ENCODE measurements around the gene CCR1. TPM values are rescaled to one million over a fixed set of nuclear protein-coding genes. Genes with fewer than 3 reads are reported as not detected.
"Not testable (repeated sequence)": the region's sequence is repeated elsewhere in the genome, so short reads cannot be mapped to it uniquely, and the experiment has no call there.

Gene CCR1
- polyA plus RNA-seq, 1 donor (not counting 4 experiments of a cell fraction or from before 2014, with no cell fraction given), result not detected

DNA sequence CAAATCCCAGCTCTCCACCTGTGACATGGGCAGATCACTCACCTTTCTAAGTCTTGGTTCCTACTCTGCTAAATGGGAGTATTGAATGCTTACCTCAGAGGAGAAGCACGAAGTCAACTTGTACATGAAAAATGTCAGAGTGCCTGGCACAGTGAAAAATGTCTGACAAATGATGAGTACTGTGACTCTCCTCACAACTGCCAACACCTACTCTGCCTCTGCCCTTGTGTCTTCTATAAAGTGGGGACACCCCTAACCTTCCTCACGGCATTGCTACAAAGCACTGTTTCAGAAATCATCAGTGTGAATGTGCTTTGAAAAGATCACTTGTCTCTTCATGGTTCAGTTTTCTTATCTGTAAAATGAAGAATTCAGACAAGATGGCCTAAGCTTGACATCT lies 940 bp upstream of the CCR1 start:
- dilution Hi-C loops (cut with MboI; ENCODE audit: extremely low pct_ligation_motif_present, low sequenced_read_pairs), result no loop called here
- Histone ChIP-seq H3K9me3 (ENCODE audit: control insufficient read depth, low read depth, low read length) (no peaks in the 10 kb centered on the region), H3K27me3 (ENCODE audit: control insufficient read depth, extremely low read depth, insufficient read depth, low read length) (peaks cover 5% of the 10 kb centered on the region), H3K4me2 (ENCODE audit: control insufficient read depth, extremely low read depth, insufficient read depth, low read depth, low read length) (no peak overlapping the region), H3K79me2 (ENCODE audit: control insufficient read depth, insufficient read depth, low read length) (no peaks in the 10 kb centered on the region), H3K4me3 (ENCODE audit: control insufficient read depth in 2 of 3, extremely low read depth in 1 of 3, insufficient read depth in 2 of 3, low read depth in 1 of 3, low read length in 3 of 3) (no peak overlapping the region), H3K9ac (ENCODE audit: control insufficient read depth, extremely low read depth, insufficient read depth, low read length) (no peak overlapping the region), H3K27ac (ENCODE audit: control insufficient read depth, insufficient read depth, low read length) (no peak overlapping the region), H3K36me3 (ENCODE audit: control insufficient read depth in 2 of 2, extremely low read depth in 1 of 2, insufficient read depth in 2 of 2, low read length in 2 of 2) (no peaks in the 10 kb centered on the region), H3K9me1 (ENCODE audit: control insufficient read depth, extremely low read depth, insufficient read depth, low read length) (no peaks in the 10 kb centered on the region), H4K20me1 (ENCODE audit: control insufficient read depth, extremely low read depth, insufficient read depth, low read length) (no peaks in the 10 kb centered on the region), H3K4me1 (ENCODE audit: control insufficient read depth, extremely low read depth, insufficient read depth, low read length) (peaks cover 2% of the 10 kb centered on the region), H2AFZ (ENCODE audit: control insufficient read depth, low read length) (no peak overlapping the region)
- no peak for DNase-seq (ENCODE audit: low read depth, low spot score)
- FAIRE-seq, result no peak
- no peak for TF ChIP-seq EZH2 (IDR thresholded peaks at IDR 0.05; ENCODE audit: low read length)
- TF ChIP-seq, protein P1, sequence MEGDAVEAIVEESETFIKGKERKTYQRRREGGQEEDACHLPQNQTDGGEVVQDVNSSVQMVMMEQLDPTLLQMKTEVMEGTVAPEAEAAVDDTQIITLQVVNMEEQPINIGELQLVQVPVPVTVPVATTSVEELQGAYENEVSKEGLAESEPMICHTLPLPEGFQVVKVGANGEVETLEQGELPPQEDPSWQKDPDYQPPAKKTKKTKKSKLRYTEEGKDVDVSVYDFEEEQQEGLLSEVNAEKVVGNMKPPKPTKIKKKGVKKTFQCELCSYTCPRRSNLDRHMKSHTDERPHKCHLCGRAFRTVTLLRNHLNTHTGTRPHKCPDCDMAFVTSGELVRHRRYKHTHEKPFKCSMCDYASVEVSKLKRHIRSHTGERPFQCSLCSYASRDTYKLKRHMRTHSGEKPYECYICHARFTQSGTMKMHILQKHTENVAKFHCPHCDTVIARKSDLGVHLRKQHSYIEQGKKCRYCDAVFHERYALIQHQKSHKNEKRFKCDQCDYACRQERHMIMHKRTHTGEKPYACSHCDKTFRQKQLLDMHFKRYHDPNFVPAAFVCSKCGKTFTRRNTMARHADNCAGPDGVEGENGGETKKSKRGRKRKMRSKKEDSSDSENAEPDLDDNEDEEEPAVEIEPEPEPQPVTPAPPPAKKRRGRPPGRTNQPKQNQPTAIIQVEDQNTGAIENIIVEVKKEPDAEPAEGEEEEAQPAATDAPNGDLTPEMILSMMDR (optimal IDR thresholded peaks at IDR 0.05 in 1 of 3, IDR thresholded peaks at IDR 0.05 in 1 of 3, conservative IDR thresholded peaks at IDR 0.05 in 1 of 3; ENCODE audit: extremely low read depth in 1 of 3, insufficient read depth in 2 of 3, low read length in 3 of 3), result no peak

DNA sequence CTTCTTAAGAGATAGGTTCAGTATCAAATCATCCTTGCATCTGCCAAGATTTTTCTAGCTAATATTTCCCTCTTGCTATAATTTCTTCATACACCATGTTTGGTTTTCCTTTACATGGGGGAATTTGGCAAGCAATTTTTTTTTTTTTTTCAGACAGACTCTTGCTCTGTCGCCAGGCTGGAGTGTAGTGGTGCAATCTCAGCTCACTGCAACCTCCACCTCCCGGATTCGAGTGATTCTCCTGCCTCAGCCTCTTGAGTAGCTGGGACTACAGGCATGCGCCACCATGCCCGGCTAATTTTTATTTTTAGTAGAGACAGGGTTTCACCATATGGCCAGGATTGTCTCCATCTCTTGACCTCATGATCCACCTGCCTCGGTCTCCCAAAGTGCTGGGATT lies 599 bp downstream of the CCR1 start:
- H3K9me1 ChIP-seq (ENCODE audit: control insufficient read depth, extremely low read depth, insufficient read depth, low read length); H3K9me3 ChIP-seq (ENCODE audit: control insufficient read depth, low read depth, low read length); H3K27ac ChIP-seq (ENCODE audit: control insufficient read depth, insufficient read depth, low read length); DNase-seq (ENCODE audit: low read depth, low spot score); H2AFZ ChIP-seq (ENCODE audit: control insufficient read depth, low read length); H3K79me2 ChIP-seq (ENCODE audit: control insufficient read depth, insufficient read depth, low read length); FAIRE-seq; H3K4me2 ChIP-seq (ENCODE audit: control insufficient read depth, extremely low read depth, insufficient read depth, low read depth, low read length); H3K4me1 ChIP-seq (ENCODE audit: control insufficient read depth, extremely low read depth, insufficient read depth, low read length); dilution Hi-C loops (cut with MboI; ENCODE audit: extremely low pct_ligation_motif_present, low sequenced_read_pairs); H3K4me3 ChIP-seq (ENCODE audit: control insufficient read depth in 2 of 3, extremely low read depth in 1 of 3, insufficient read depth in 2 of 3, low read depth in 1 of 3, low read length in 3 of 3); H3K9ac ChIP-seq (ENCODE audit: control insufficient read depth, extremely low read depth, insufficient read depth, low read length); H4K20me1 ChIP-seq (ENCODE audit: control insufficient read depth, extremely low read depth, insufficient read depth, low read length); H3K27me3 ChIP-seq (ENCODE audit: control insufficient read depth, extremely low read depth, insufficient read depth, low read length); H3K36me3 ChIP-seq (ENCODE audit: control insufficient read depth in 2 of 2, extremely low read depth in 1 of 2, insufficient read depth in 2 of 2, low read length in 2 of 2): not testable (repeated sequence)

DNA sequence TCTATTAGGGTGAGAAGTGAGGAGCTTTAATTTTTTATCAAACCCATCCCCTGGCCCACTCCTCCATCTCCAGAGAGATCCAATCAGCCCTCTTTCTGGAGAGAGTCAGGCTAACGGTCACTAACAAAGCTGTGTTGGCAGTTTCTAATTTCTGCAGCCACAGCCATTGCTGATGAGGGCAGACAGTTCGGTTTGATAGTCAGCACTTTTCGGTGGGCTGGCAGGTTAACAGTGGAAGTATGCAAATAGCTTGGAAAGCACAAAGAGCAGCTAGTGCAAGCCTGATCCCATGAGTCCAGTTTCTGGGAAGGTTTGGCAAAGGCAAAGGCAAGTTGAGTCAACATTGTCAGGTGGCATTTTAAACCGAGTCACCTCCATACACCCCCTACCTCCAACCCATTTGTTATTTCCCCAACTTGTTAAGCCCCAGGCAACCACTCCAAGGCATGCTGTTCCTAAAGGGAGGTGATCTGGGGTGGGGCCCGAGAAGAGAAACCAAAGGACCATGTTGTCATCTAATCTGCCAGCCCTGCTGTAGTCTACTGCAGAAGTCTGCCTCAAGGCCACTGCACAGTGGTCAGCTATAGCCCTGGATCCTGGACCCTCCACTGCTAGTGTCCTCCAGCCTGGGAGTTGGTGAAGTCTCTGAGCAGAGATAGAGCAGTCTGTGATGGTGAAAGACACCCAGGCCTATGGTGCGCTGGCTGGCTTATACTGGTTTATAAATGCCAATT lies 1.7 kb downstream of the CCR1 start:
- DNase-seq (ENCODE audit: low read depth, low spot score), result no peak

More for the DNA sequence above, 1.7 kb downstream of the CCR1 start:
- TF ChIP-seq, protein P1 (optimal IDR thresholded peaks at IDR 0.05 in 1 of 3, IDR thresholded peaks at IDR 0.05 in 1 of 3, conservative IDR thresholded peaks at IDR 0.05 in 1 of 3; ENCODE audit: extremely low read depth in 1 of 3, insufficient read depth in 2 of 3, low read length in 3 of 3), result no peak
- no peak for TF ChIP-seq EZH2 (IDR thresholded peaks at IDR 0.05; ENCODE audit: low read length)
- Histone ChIP-seq H3K9me1 (ENCODE audit: control insufficient read depth, extremely low read depth, insufficient read depth, low read length) (no peaks in the 10 kb centered on the region), H3K27ac (ENCODE audit: control insufficient read depth, insufficient read depth, low read length) (no peak overlapping the region), H3K9me3 (ENCODE audit: control insufficient read depth, low read depth, low read length) (no peaks in the 10 kb centered on the region), H3K4me1 (ENCODE audit: control insufficient read depth, extremely low read depth, insufficient read depth, low read length) (peaks cover 2% of the 10 kb centered on the region), H3K9ac (ENCODE audit: control insufficient read depth, extremely low read depth, insufficient read depth, low read length) (no peak overlapping the region), H3K4me3 (ENCODE audit: control insufficient read depth in 2 of 3, extremely low read depth in 1 of 3, insufficient read depth in 2 of 3, low read depth in 1 of 3, low read length in 3 of 3) (no peak overlapping the region), H3K79me2 (ENCODE audit: control insufficient read depth, insufficient read depth, low read length) (no peaks in the 10 kb centered on the region), H4K20me1 (ENCODE audit: control insufficient read depth, extremely low read depth, insufficient read depth, low read length) (no peaks in the 10 kb centered on the region), H3K36me3 (ENCODE audit: control insufficient read depth in 2 of 2, extremely low read depth in 1 of 2, insufficient read depth in 2 of 2, low read length in 2 of 2) (no peaks in the 10 kb centered on the region), H3K4me2 (ENCODE audit: control insufficient read depth, extremely low read depth, insufficient read depth, low read depth, low read length) (no peak overlapping the region), H3K27me3 (ENCODE audit: control insufficient read depth, extremely low read depth, insufficient read depth, low read length) (peaks cover 3% of the 10 kb centered on the region), H2AFZ (ENCODE audit: control insufficient read depth, low read length) (no peak overlapping the region)
- FAIRE-seq, result no peak
- dilution Hi-C loops (cut with MboI; ENCODE audit: extremely low pct_ligation_motif_present, low sequenced_read_pairs), result no loop called here

All from keratinocyte (primary cell).